Ascending aorta (tissue), 2 donors: ENCODE data around the gene WFDC1. TPM values are rescaled to one million over a fixed set of nuclear protein-coding genes. Genes with fewer than 3 reads are reported as not detected.

Experiments
- DNase-seq, 2 donors: peaks; one replicate each; pipeline ENCODE4 v3.0.0-alpha.2; 2019; ENCODE audit warnings: low spot score in 2 of 2
- H3K27ac ChIP-seq, 2 donors: fragments of 200-600 bp; sonication (generic); one replicate each; pipeline ENCODE4 v1.5.1; 2016 to 2017; ENCODE audit warnings: mild to moderate bottlenecking in 1 of 2
- H3K27me3 ChIP-seq: fragments of 200-600 bp; sonication (generic); one replicate; pipeline ENCODE4 v1.5.1; 2017
- H3K36me3 ChIP-seq, 2 donors: fragments of 200-600 bp; sonication (generic); one replicate each; pipeline ENCODE4 v1.5.1; 2016
- H3K4me1 ChIP-seq, 2 donors: fragments of 200-600 bp; sonication (generic); one replicate each; pipeline ENCODE4 v1.5.1; 2016 to 2017; ENCODE audit warnings: mild to moderate bottlenecking in 1 of 2
- H3K4me3 ChIP-seq, 2 donors: fragments of 200-600 bp; sonication (generic); one replicate each; pipeline ENCODE4 v1.5.1; 2016 to 2017; ENCODE audit warnings: mild to moderate bottlenecking in 1 of 2
- H3K9me3 ChIP-seq, 2 donors: fragments of 200-600 bp; sonication (generic); one replicate each; pipeline ENCODE4 v1.5.1; 2016
- CTCF ChIP-seq, 3 experiments: fragments of 200-600 bp in 2 of 3; fragments of 450-650 bp in 1 of 3; sonication (generic) in 2 of 3; IDR thresholded peaks; one replicate each; pipeline ENCODE4 v1.5.1; 2016 to 2019; ENCODE audit warnings: antibody characterized with exemption in 3 of 3, mild to moderate bottlenecking in 1 of 3, moderate library complexity in 1 of 3
- intact Hi-C: fragments of 100-400 bp; cut with DNase I; formaldehyde crosslinking; loops from one replicate; pipeline ENCODE4 v1.15.1; 2023
- total RNA-seq: library from RNA; depleted of rRNA; stranded (reverse); fragments of >200 nt; gene quantifications from one replicate; pipeline ENCODE4 v1.1.0, GENCODE V29; 2016

WFDC1 gene
- total RNA-seq, 1 donor from 2014 or later, result 126 TPM

GRCh38 chr16:84299734-84300440, 5.2 kb downstream of the WFDC1 start:
- H3K27me3 ChIP-seq, result no peaks in the 10 kb centered on the region
- no peaks in the 10 kb centered on the region for H3K36me3 ChIP-seq
- H3K27ac ChIP-seq, result no peak overlapping the region
- intact Hi-C loops, result no loop called here
- no peak for TF ChIP-seq CTCF (IDR thresholded peaks at IDR 0.05)
- no peak overlapping the region for H3K4me3 ChIP-seq
- DNase-seq, result no peak
- peaks cover 0 to 12% of the 10 kb centered on the region in 2 donors for H3K4me1 ChIP-seq
- no peaks in the 10 kb centered on the region for H3K9me3 ChIP-seq

- intact Hi-C loops, result no loop called here
- Histone ChIP-seq H3K4me3 (no peak overlapping the region), H3K27me3 (no peaks in the 10 kb centered on the region), H3K9me3 (no peaks in the 10 kb centered on the region), H3K4me1 (peaks cover 0 to 7% of the 10 kb centered on the region in 2 donors), H3K36me3 (no peaks in the 10 kb centered on the region), H3K27ac (peak overlapping the region; percentile 60 to 78)
- no peak for DNase-seq
- TF ChIP-seq CTCF (IDR thresholded peaks at IDR 0.05), result no peak
Observed at GRCh38 chr16:84302111-84302954, 7.7 kb downstream of the WFDC1 start.

GRCh38 chr16:84303023-84303422, 8.3 kb downstream of the WFDC1 start:
- intact Hi-C loops, result no loop called here

GRCh38 chr16:84303516-84303915, 8.8 kb downstream of the WFDC1 start:
- no peaks in the 10 kb centered on the region for H3K9me3 ChIP-seq
- H3K27ac ChIP-seq, result peak overlapping the region; percentile 60 to 78
- no peaks in the 10 kb centered on the region for H3K27me3 ChIP-seq
- no peak for TF ChIP-seq CTCF (IDR thresholded peaks at IDR 0.05)
- H3K4me1 ChIP-seq, result peaks cover 0 to 7% of the 10 kb centered on the region in 2 donors
- no peaks in the 10 kb centered on the region for H3K36me3 ChIP-seq
- intact Hi-C loops, result no loop called here
- H3K4me3 ChIP-seq, result no peak overlapping the region
- no peak for DNase-seq

More at GRCh38 chr16:84303023-84303422, 8.3 kb downstream of the WFDC1 start:
- H3K9me3 ChIP-seq, result no peaks in the 10 kb centered on the region
- no peak overlapping the region for H3K4me3 ChIP-seq
- DNase-seq, result peak in 1 of 2 donors; percentile 76
- TF ChIP-seq CTCF (IDR thresholded peaks at IDR 0.05), result no peak
- H3K36me3 ChIP-seq, result no peaks in the 10 kb centered on the region
- peaks cover 0 to 7% of the 10 kb centered on the region in 2 donors for H3K4me1 ChIP-seq
- no peaks in the 10 kb centered on the region for H3K27me3 ChIP-seq
- H3K27ac ChIP-seq, result peak overlapping the region; percentile 60 to 78

- TF ChIP-seq CTCF (IDR thresholded peaks at IDR 0.05), result no peak
- H3K4me3 ChIP-seq, result no peak overlapping the region
- DNase-seq, result no peak
- peaks cover 0 to 7% of the 10 kb centered on the region in 2 donors for H3K4me1 ChIP-seq
- no peaks in the 10 kb centered on the region for H3K27me3 ChIP-seq
- no peaks in the 10 kb centered on the region for H3K9me3 ChIP-seq
- no peaks in the 10 kb centered on the region for H3K36me3 ChIP-seq
- intact Hi-C loops, result no loop called here
- no peak overlapping the region for H3K27ac ChIP-seq
Observed at GRCh38 chr16:84306564-84306963, 11.9 kb downstream of the WFDC1 start.
